ENCODE results near the gene DCAF17. TPM values are rescaled to one million over a fixed set of nuclear protein-coding genes. Genes with fewer than 3 reads are reported as not detected.

DCAF17 gene
- total and polyA plus RNA-seq, 10 donors = 3.0 to 36.5 (median 19.1) TPM

DNA sequence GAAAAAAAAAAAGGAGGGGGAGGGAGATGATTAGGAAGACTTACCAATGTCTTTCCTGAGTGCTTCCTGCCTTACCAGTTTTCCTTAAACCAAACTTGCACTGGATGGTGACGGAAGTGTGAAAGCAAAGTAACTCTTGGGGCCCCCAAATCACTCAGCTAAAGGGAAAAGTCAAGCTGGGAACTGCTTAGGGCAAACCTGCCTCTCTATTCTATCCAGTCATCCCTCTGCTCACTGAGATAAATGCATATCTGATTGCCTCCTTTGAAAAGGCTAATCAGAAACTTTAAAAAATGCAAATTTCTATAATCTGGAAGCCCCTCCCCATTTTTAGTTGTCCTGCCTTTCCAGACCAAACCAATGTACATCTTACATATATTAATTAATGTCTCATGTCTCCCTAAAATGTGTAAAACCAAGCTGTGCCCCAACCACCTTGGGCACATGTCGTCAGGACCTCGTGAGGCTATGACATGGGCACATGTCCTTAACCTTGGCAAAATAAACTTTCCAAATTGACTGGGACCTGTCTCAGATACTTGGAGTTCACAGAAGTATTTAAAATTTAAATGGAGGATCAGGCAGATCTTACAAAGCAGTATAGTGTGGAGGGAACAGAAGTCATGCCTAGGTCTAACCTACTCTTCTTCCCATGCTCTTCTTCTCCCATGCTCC lies 81.0 kb downstream of the DCAF17 start:
- Histone ChIP-seq H3K4me3 (no peak overlapping the region), H3K27ac (no peak overlapping the region), H3K9me3 (no peaks in the 10 kb centered on the region), H3K36me3 (no peaks in the 10 kb centered on the region), H3K27me3 (replicated peaks in 1 of 7) (peaks cover 0 to 5% (median 0%) of the 10 kb centered on the region in 7 donors), H3K4me1 (peaks cover 0 to 24% (median 0%) of the 10 kb centered on the region in 6 donors)
- 80 to 96% (median 85%) methylated on average over 3 of the region's 3 CpGs for WGBS, 5 donors
- TF ChIP-seq POLR2A (IDR thresholded peaks at IDR 0.05) (no peak), POLR2AphosphoS5 (IDR thresholded peaks at IDR 0.05) (no peak)
- TF ChIP-seq, protein P1, sequence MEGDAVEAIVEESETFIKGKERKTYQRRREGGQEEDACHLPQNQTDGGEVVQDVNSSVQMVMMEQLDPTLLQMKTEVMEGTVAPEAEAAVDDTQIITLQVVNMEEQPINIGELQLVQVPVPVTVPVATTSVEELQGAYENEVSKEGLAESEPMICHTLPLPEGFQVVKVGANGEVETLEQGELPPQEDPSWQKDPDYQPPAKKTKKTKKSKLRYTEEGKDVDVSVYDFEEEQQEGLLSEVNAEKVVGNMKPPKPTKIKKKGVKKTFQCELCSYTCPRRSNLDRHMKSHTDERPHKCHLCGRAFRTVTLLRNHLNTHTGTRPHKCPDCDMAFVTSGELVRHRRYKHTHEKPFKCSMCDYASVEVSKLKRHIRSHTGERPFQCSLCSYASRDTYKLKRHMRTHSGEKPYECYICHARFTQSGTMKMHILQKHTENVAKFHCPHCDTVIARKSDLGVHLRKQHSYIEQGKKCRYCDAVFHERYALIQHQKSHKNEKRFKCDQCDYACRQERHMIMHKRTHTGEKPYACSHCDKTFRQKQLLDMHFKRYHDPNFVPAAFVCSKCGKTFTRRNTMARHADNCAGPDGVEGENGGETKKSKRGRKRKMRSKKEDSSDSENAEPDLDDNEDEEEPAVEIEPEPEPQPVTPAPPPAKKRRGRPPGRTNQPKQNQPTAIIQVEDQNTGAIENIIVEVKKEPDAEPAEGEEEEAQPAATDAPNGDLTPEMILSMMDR (IDR thresholded peaks at IDR 0.05 in 8 of 11, conservative IDR thresholded peaks at IDR 0.05 in 3 of 11) = no peak
- intact Hi-C loops (cut with DNase I; ENCODE audit: low total_unique reads) = no loop called here
- DNase-seq = no peak

DNA sequence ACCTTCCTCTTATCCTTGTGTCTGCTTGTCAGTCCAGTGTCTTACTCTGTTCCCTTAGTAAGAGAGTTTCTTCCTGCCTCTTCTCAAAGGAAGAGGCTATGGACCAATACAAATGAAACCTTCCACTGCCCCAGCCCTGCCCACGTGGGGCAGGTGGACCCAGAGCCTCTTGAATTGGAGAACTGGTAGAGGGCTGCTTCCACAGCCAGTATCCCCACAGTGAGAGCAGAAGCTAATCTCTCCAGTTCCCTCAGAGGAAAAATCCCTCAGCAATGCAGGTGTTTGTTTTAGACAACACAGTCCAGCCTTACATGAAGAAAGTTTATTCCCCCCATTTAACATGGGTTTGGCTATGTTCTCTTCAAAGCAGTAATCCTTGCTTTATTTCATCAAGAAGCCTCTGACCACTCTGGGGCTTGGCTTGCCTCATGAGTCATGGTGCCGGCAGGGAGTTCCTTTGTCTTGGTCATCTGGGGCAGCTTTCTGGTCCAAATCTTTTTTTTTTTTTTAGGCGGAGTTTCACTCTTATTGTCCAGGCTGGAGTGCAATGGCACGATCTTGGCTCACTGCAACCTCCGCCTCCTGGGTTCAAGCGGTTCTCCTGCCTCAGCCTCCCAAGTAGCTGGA lies 81.8 kb downstream of the DCAF17 start:
- Histone ChIP-seq H3K4me1 (peaks cover 0 to 24% (median 0%) of the 10 kb centered on the region in 6 donors), H3K4me3 (no peak overlapping the region), H3K27ac (no peak overlapping the region), H3K36me3 (no peaks in the 10 kb centered on the region), H3K9me3 (no peaks in the 10 kb centered on the region), H3K27me3 (replicated peaks in 1 of 7) (peaks cover 0 to 9% (median 0%) of the 10 kb centered on the region in 7 donors)
- intact Hi-C loops (cut with DNase I; ENCODE audit: low total_unique reads) = no loop called here
- TF ChIP-seq, protein P1 (IDR thresholded peaks at IDR 0.05 in 8 of 11, conservative IDR thresholded peaks at IDR 0.05 in 3 of 11) = no peak
- TF ChIP-seq POLR2A (IDR thresholded peaks at IDR 0.05) (no peak), POLR2AphosphoS5 (IDR thresholded peaks at IDR 0.05) (no peak)
- DNase-seq = no peak
- WGBS, 5 donors = 74 to 93% (median 82%) methylated on average over 6 of the region's 6 CpGs

DNA sequence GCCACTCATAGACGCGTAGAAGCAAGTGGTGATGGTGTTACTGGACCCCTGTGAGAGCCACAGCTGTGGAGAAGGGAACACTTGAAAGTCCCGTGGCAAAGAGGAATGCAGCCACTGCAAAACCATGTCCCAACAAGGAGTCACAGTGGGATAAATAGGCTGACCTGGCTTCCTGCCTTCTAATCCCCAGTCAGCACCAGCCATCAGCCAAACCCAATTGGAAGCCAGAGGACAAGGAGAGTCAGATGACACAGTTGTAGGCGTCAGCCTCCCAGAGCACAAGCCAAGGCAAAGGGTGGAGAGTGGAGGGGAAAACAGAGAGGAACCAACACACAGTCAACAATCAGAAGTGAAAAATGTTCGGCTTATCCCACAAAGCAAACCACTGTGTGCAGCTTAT lies 82.8 kb downstream of the DCAF17 start:
- Histone ChIP-seq H3K4me3 (no peak overlapping the region), H3K9me3 (no peaks in the 10 kb centered on the region), H3K4me1 (peaks cover 0 to 28% (median 5%) of the 10 kb centered on the region in 6 donors), H3K36me3 (no peaks in the 10 kb centered on the region), H3K27me3 (replicated peaks in 1 of 7) (peaks cover 0 to 19% (median 1%) of the 10 kb centered on the region in 7 donors), H3K27ac (no peak overlapping the region)
- 86 to 97% (median 95%) methylated on average over 5 of the region's 5 CpGs for WGBS, 5 donors
- intact Hi-C loops (cut with DNase I; ENCODE audit: low total_unique reads) = no loop called here
- DNase-seq = no peak
- no peak for TF ChIP-seq POLR2A (IDR thresholded peaks at IDR 0.05)
- no peak for TF ChIP-seq POLR2AphosphoS5 (IDR thresholded peaks at IDR 0.05)
- TF ChIP-seq, protein P1 (IDR thresholded peaks at IDR 0.05 in 8 of 11, conservative IDR thresholded peaks at IDR 0.05 in 3 of 11) = no peak

DNA sequence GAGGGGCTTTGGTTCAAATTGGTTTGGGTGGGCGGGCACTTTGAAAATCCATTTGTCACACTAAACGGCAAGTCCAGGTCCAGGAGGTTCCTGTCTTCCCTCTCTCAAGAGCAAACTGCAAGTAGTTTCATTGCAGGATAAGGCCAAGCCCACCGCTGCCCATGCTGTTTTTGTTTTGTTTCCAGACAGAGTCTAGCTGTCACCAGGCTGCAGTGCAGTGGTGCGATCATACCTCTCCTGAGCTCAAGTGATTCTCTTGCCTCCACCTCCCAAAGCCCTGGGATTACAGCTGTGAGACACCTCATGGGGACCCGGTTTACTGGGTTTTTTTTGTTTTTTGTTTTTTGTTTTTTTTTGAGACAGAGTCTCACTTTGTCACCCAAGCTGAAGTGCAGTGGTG lies 86.4 kb downstream of the DCAF17 start:
- Histone ChIP-seq H3K27me3 (replicated peaks in 1 of 7) (peaks cover 0 to 42% (median 18%) of the 10 kb centered on the region in 7 donors), H3K4me1 (peaks cover 0 to 43% (median 33%) of the 10 kb centered on the region in 6 donors), H3K36me3 (no peaks in the 10 kb centered on the region), H3K4me3 (no peak overlapping the region), H3K9me3 (no peaks in the 10 kb centered on the region), H3K27ac (no peak overlapping the region)
- DNase-seq = no peak
- TF ChIP-seq, protein P1 (IDR thresholded peaks at IDR 0.05 in 8 of 11, conservative IDR thresholded peaks at IDR 0.05 in 3 of 11) = no peak
- no peak for TF ChIP-seq POLR2A (IDR thresholded peaks at IDR 0.05)
- TF ChIP-seq POLR2AphosphoS5 (IDR thresholded peaks at IDR 0.05) = no peak
- intact Hi-C loops (cut with DNase I; ENCODE audit: low total_unique reads) = no loop called here
- 89 to 92% (median 91%) methylated on average over 5 of the region's 5 CpGs for WGBS, 5 donors

Data from spleen (tissue), 11 donors.